ENCODE data around the gene YIPF3. TPM values are rescaled to one million over a fixed set of nuclear protein-coding genes. Genes with fewer than 3 reads are reported as not detected.
"Not testable (repeated sequence)": the region's sequence is repeated elsewhere in the genome, so short reads cannot be mapped to it uniquely, and the experiment has no call there.

The YIPF3 gene
- total RNA-seq, 1 experiment from 2014 or later = 81.8 TPM

GRCh38 chr6:43499028-43499815 lies 17.5 kb downstream of the YIPF3 start:
- DNase-seq (ENCODE audit: low read depth, low spot score) (no peak), ATAC-seq (no peak)
- no peaks in the 10 kb centered on the region; the same call in 1 of the 2 replicates for H3K36me3 ChIP-seq (ENCODE audit: control insufficient read depth, insufficient read depth, low read length)
- BruUV-seq (replicated peaks) = no TSS peak
- no peak overlapping the region for H3K27ac ChIP-seq (ENCODE audit: low read length)
- TF ChIP-seq SIN3A (IDR thresholded peaks at IDR 0.05; ENCODE audit: borderline replicate concordance, insufficient read depth, low read depth, low read length) = no peak
- no peak for TF ChIP-seq CTCF (IDR thresholded peaks at IDR 0.05)
- no peak for TF ChIP-seq TCF7L2 (IDR thresholded peaks at IDR 0.05; ENCODE audit: low read depth, low read length)
- no peak for TF ChIP-seq REST (IDR thresholded peaks at IDR 0.05; ENCODE audit: insufficient read depth in 1 of 2, low read depth in 2 of 2, low read length in 1 of 2)
- no peak for TF ChIP-seq POLR2AphosphoS5 (IDR thresholded peaks at IDR 0.05; ENCODE audit: low read depth, low read length)
- no peaks in the 10 kb centered on the region for H3K27me3 ChIP-seq (ENCODE audit: control insufficient read depth, insufficient read depth, low read length)
- ChIA-PET CTCF (no interaction called here), POLR2A (no interaction called here)
- no peak overlapping the region for H3K4me3 ChIP-seq (ENCODE audit: low read depth in 2 of 2, low read length in 2 of 2)
- in situ Hi-C loops (cut with HindIII; ENCODE audit: low pct_unique_long_range_greater_than_20kb, low sequenced_read_pairs) = no loop called here
- intact Hi-C loops (cut with micrococcal nuclease; ENCODE audit: unreplicated experiment) = no loop called here
- H3K9me3 ChIP-seq (ENCODE audit: control insufficient read depth, insufficient read depth, low read depth, low read length) = no peaks in the 10 kb centered on the region
- peaks cover 16% of the 10 kb centered on the region for H3K4me1 ChIP-seq (ENCODE audit: control insufficient read depth, insufficient read depth, low read length)

- H3K4me1 ChIP-seq (ENCODE audit: control insufficient read depth, insufficient read depth, low read length) = peaks cover 16% of the 10 kb centered on the region
- in situ Hi-C loops (cut with HindIII; ENCODE audit: low pct_unique_long_range_greater_than_20kb, low sequenced_read_pairs); H3K27ac ChIP-seq (ENCODE audit: low read length); H3K27me3 ChIP-seq (ENCODE audit: control insufficient read depth, insufficient read depth, low read length); H3K4me3 ChIP-seq (ENCODE audit: low read depth in 2 of 2, low read length in 2 of 2); H3K36me3 ChIP-seq (ENCODE audit: control insufficient read depth, insufficient read depth, low read length); H3K9me3 ChIP-seq (ENCODE audit: control insufficient read depth, insufficient read depth, low read depth, low read length); POLR2A ChIA-PET; intact Hi-C loops (cut with micrococcal nuclease; ENCODE audit: unreplicated experiment); DNase-seq (ENCODE audit: low read depth, low spot score); ATAC-seq; BruUV-seq (replicated peaks): not testable (repeated sequence)
- CTCF ChIA-PET = interaction anchor here (0.6 to 1.0 kb wide), 2 partner anchors 9 to 34 kb away, joined by 3 to 4 read pairs; no protein-coding TSS in a partner anchor
These were observed 18.4 kb downstream of the YIPF3 start for GRCh38 chr6:43498291-43498690.

GRCh38 chr6:43497689-43498088 lies 19.0 kb downstream of the YIPF3 start:
- Histone ChIP-seq H3K9me3 (ENCODE audit: control insufficient read depth, insufficient read depth, low read depth, low read length) (no peaks in the 10 kb centered on the region), H3K27me3 (ENCODE audit: control insufficient read depth, insufficient read depth, low read length) (no peaks in the 10 kb centered on the region), H3K4me3 (ENCODE audit: low read depth in 2 of 2, low read length in 2 of 2) (no peak overlapping the region), H3K36me3 (ENCODE audit: control insufficient read depth, insufficient read depth, low read length) (no peaks in the 10 kb centered on the region; the same call in 1 of the 2 replicates), H3K4me1 (ENCODE audit: control insufficient read depth, insufficient read depth, low read length) (peaks cover 16% of the 10 kb centered on the region), H3K27ac (ENCODE audit: low read length) (no peak overlapping the region)
- intact Hi-C loops (cut with micrococcal nuclease; ENCODE audit: unreplicated experiment) = no loop called here
- TF ChIP-seq TCF7L2 (IDR thresholded peaks at IDR 0.05; ENCODE audit: low read depth, low read length) (no peak), POLR2AphosphoS5 (IDR thresholded peaks at IDR 0.05; ENCODE audit: low read depth, low read length) (no peak), REST (IDR thresholded peaks at IDR 0.05; ENCODE audit: insufficient read depth in 1 of 2, low read depth in 2 of 2, low read length in 1 of 2) (no peak), CTCF (IDR thresholded peaks at IDR 0.05) (no peak), SIN3A (IDR thresholded peaks at IDR 0.05; ENCODE audit: borderline replicate concordance, insufficient read depth, low read depth, low read length) (no peak)
- BruUV-seq (replicated peaks) = no TSS peak
- no peak for DNase-seq (ENCODE audit: low read depth, low spot score)
- no peak for ATAC-seq
- ChIA-PET CTCF (interaction anchor here (0.6 to 1.0 kb wide), 2 partner anchors 10 to 33 kb away, joined by 3 to 4 read pairs; no protein-coding TSS in a partner anchor), POLR2A (no interaction called here)
- in situ Hi-C loops (cut with HindIII; ENCODE audit: low pct_unique_long_range_greater_than_20kb, low sequenced_read_pairs) = no loop called here
